GM12874 (cell line): ENCODE measurements around the gene NUDT17.

Experiments used
- TF ChIP-seq, protein P1 (sequence below): IDR thresholded peaks from 2 replicates; pipeline ENCODE4 v1.5.1; 2011; ENCODE audit warnings: low read depth, mild to moderate bottlenecking, control low read depth, low read length, moderate library complexity; ENCODE audit not compliant: insufficient read depth

NUDT17 gene

GRCh38 chr1:145897969-145898368, 52.5 kb downstream of the NUDT17 start:
- TF ChIP-seq, protein P1, sequence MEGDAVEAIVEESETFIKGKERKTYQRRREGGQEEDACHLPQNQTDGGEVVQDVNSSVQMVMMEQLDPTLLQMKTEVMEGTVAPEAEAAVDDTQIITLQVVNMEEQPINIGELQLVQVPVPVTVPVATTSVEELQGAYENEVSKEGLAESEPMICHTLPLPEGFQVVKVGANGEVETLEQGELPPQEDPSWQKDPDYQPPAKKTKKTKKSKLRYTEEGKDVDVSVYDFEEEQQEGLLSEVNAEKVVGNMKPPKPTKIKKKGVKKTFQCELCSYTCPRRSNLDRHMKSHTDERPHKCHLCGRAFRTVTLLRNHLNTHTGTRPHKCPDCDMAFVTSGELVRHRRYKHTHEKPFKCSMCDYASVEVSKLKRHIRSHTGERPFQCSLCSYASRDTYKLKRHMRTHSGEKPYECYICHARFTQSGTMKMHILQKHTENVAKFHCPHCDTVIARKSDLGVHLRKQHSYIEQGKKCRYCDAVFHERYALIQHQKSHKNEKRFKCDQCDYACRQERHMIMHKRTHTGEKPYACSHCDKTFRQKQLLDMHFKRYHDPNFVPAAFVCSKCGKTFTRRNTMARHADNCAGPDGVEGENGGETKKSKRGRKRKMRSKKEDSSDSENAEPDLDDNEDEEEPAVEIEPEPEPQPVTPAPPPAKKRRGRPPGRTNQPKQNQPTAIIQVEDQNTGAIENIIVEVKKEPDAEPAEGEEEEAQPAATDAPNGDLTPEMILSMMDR = no peak
